OCI-LY3 (cell line): ENCODE data around the gene TNFRSF4.

Experiments used
- CTCF ChIP-seq: fragments of 200-600, 300-600 bp; sonication (generic); IDR thresholded peaks from 2 replicates; pipeline ENCODE4 v1.5.1; 2014; ENCODE audit warnings: antibody characterized with exemption, low read length, low read depth
- EZH2phosphoT487 ChIP-seq: fragments of 200-600 bp; shearing (Covaris generic); IDR thresholded peaks from 2 replicates; pipeline ENCODE4 v1.6.1; 2018; ENCODE audit warnings: antibody characterized with exemption, mixed run types, low read depth

GRCh38 chr1:1221887-1222574, 8.1 kb upstream of the TNFRSF4 start:
- no peak for TF ChIP-seq CTCF
- no peak for TF ChIP-seq EZH2phosphoT487
